HG03045 (cell line): ENCODE results near the gene PRELID2.
"Not testable (repeated sequence)": the region's sequence is repeated elsewhere in the genome, so short reads cannot be mapped to it uniquely, and the experiment has no call there.

Experiments
- ATAC-seq: cut with Tn5 transposase; IDR thresholded peaks from one replicate; pipeline ENCODE4 v1.9.1; 2021; ENCODE audit warnings: mild to moderate bottlenecking, moderate library complexity; ENCODE audit not compliant: unreplicated experiment

The PRELID2 gene

GRCh38 chr5:145798503-145798902 lies 36.6 kb downstream of the PRELID2 start:
- ATAC-seq, result not testable (repeated sequence)

- ATAC-seq, result no peak
Observed at GRCh38 chr5:145797336-145797735, 37.8 kb downstream of the PRELID2 start.

GRCh38 chr5:145796318-145796717 lies 38.8 kb downstream of the PRELID2 start:
- no peak for ATAC-seq

- ATAC-seq, result no peak
Observed at GRCh38 chr5:145793574-145793973, 41.6 kb downstream of the PRELID2 start.

- no peak for ATAC-seq
Observed at GRCh38 chr5:145792840-145793239, 42.3 kb downstream of the PRELID2 start.

- no peak for ATAC-seq
Observed at GRCh38 chr5:145791866-145792265, 43.3 kb downstream of the PRELID2 start.

GRCh38 chr5:145787996-145788395 lies 47.1 kb downstream of the PRELID2 start:
- no peak for ATAC-seq

GRCh38 chr5:145787507-145787906 lies 47.6 kb downstream of the PRELID2 start:
- no peak for ATAC-seq

- ATAC-seq, result no peak
Observed at GRCh38 chr5:145787001-145787400, 48.1 kb downstream of the PRELID2 start.

- ATAC-seq, result no peak
Observed at GRCh38 chr5:145780982-145781381, 54.2 kb downstream of the PRELID2 start.

- no peak for ATAC-seq
Observed at GRCh38 chr5:145778144-145778900, 56.8 kb downstream of the PRELID2 start.

- no peak for ATAC-seq
Observed at GRCh38 chr5:145777445-145778063, 57.6 kb downstream of the PRELID2 start.

- no peak for ATAC-seq
Observed at GRCh38 chr5:145776886-145777285, 58.3 kb downstream of the PRELID2 start.

- no peak for ATAC-seq
Observed at GRCh38 chr5:145775893-145776444, 59.2 kb downstream of the PRELID2 start.

- no peak for ATAC-seq
Observed at GRCh38 chr5:145775411-145775810, 59.7 kb downstream of the PRELID2 start.

- ATAC-seq, result no peak
Observed at GRCh38 chr5:145774442-145774841, 60.7 kb downstream of the PRELID2 start.

- ATAC-seq, result no peak
Observed at GRCh38 chr5:145772466-145772865, 62.7 kb downstream of the PRELID2 start.

GRCh38 chr5:145768863-145769262 lies 66.3 kb downstream of the PRELID2 start:
- no peak for ATAC-seq

- no peak for ATAC-seq
Observed at GRCh38 chr5:145764325-145764724, 70.8 kb downstream of the PRELID2 start.

GRCh38 chr5:145762833-145763232 lies 72.3 kb downstream of the PRELID2 start:
- ATAC-seq, result no peak

GRCh38 chr5:145761254-145761653 lies 73.9 kb downstream of the PRELID2 start:
- no peak for ATAC-seq

GRCh38 chr5:145760660-145761059 lies 74.5 kb downstream of the PRELID2 start:
- ATAC-seq, result no peak
